ENCODE measurements around the gene OPRL1.
A peak's percentile ranks its signal among the peaks of the same experiment; 100 is the strongest.
"Not testable (repeated sequence)": the region's sequence is repeated elsewhere in the genome, so short reads cannot be mapped to it uniquely, and the experiment has no call there.

The OPRL1 gene

DNA sequence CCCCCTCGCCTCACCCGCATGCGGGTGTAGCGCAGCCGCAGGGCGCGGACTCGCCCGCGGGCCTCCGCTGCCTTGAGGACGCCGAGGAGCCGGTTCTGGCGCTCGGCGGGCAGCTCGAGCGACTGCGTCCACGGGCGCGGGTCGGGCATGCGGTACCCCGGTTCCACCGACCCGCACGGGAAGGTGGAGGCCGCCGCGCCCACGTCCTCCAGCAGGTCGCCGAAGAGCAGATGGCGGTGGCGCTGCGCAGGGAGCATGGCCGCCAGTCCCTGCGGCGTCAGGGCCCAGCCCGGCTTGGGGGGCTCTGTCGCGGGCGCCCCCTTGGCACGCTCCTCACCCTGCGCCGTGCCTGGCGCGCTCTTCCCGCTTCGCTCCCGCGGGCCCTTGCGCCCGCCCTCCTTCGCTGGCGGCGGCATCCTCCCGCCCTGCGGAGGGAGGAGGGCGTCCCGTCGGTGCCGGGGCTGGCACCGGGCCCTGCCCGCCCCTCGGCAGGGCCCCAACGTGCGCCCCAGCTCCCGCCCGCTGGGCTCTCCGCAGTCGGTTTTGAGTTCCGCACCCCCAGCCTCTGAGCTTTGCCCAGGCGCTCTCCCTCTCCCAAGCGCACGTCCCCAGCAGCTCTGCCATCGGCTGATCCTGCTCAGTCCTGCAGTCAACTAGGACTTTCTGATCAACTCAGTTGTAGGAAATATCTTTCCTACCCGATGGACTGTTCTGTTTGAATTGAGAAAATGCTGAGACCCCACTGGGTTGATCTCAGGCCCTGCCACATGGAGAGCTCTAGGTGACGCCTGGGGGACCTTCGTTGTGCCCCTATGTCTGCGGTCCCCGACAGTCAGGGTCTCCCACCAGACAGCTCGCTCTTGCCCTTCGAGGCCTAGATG lies 4.2 kb downstream of the OPRL1 start, which contains the start of gene LKAAEAR1:
TSS of gene LKAAEAR1 (minus strand) at position 595 of the 881 bp plus-strand sequence. CDS start at position 416, 179 bp downstream.
- peaks cover 47% of the 10 kb centered on the region for H3K27me3 ChIP-seq (ENCODE audit: insufficient read depth, low read length)

DNA sequence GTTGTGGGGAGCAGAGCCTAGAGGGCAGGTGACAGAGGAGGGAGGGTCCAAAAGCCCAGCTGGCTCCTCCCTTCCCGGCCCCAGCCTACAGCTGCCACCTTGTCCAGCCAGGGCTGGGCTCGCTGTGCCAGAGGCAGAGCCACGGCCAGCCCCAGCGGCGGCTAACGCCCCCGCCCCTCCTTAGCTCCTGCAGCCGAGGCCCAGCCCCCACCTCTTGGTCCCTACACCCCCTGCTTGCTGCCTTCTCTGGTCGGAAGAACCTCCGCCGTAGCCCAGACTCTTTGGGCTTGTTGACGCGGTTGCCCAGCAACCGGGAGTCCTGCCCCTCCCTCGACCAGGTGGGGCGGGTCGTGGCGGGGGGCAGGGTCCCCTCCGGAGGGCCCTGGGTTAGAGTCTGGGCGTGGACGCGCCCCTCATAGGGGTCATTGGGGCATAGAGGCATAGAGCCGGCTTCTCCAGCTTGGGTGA lies 4.8 kb downstream of the OPRL1 start:
- Histone ChIP-seq H2AFZ (ENCODE audit: low read depth, low read length) (no peak overlapping the region), H3K36me3 (ENCODE audit: insufficient read depth, low read length) (no peaks in the 10 kb centered on the region), H3K27me3 (ENCODE audit: insufficient read depth, low read length) (peaks cover 54% of the 10 kb centered on the region), H3K4me1 (ENCODE audit: insufficient read depth, low read length) (peaks cover 47% of the 10 kb centered on the region), H3K4me3 (ENCODE audit: low read length) (no peak overlapping the region), H3K9me3 (ENCODE audit: low read length) (peaks cover 13% of the 10 kb centered on the region)

More for the DNA sequence above, 4.2 kb downstream of the OPRL1 start, which contains the start of gene LKAAEAR1:
- no peaks in the 10 kb centered on the region for H3K36me3 ChIP-seq (ENCODE audit: insufficient read depth, low read length)
- no peak within 1 kb of the TSS for H2AFZ ChIP-seq (ENCODE audit: low read depth, low read length)
- H3K9me3 ChIP-seq (ENCODE audit: low read length), result peaks cover 13% of the 10 kb centered on the region
- peaks cover 49% of the 10 kb centered on the region for H3K4me1 ChIP-seq (ENCODE audit: insufficient read depth, low read length)
- H3K4me3 ChIP-seq (ENCODE audit: low read length), result peak within 1 kb of the TSS; percentile 36

DNA sequence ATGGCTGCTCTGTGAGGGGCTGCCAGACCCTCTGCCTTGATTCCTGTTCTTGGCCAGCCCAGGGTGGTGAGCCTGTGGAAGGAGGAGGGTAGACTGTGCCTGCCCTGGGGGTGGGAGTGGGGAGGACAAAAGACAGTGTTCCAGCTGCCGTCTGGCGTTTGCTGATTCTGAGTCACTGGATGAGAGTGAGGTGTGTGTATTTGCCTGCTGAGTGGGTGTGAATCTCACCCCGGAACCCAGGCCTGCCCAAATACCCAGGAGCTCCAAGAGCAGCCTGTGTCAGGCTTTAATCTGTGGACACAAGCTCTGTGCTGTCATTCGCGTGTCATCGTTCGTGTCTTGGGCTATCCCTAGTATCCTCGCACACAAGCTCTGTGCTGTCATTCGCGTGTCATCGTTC lies 6.9 kb downstream of the OPRL1 start:
- Histone ChIP-seq H3K4me1 (ENCODE audit: insufficient read depth, low read length) (peaks cover 38% of the 10 kb centered on the region), H3K9me3 (ENCODE audit: low read length) (peaks cover 13% of the 10 kb centered on the region), H3K27me3 (ENCODE audit: insufficient read depth, low read length) (peaks cover 57% of the 10 kb centered on the region), H2AFZ (ENCODE audit: low read depth, low read length) (no peak overlapping the region), H3K4me3 (ENCODE audit: low read length) (no peak overlapping the region), H3K36me3 (ENCODE audit: insufficient read depth, low read length) (no peaks in the 10 kb centered on the region)

DNA sequence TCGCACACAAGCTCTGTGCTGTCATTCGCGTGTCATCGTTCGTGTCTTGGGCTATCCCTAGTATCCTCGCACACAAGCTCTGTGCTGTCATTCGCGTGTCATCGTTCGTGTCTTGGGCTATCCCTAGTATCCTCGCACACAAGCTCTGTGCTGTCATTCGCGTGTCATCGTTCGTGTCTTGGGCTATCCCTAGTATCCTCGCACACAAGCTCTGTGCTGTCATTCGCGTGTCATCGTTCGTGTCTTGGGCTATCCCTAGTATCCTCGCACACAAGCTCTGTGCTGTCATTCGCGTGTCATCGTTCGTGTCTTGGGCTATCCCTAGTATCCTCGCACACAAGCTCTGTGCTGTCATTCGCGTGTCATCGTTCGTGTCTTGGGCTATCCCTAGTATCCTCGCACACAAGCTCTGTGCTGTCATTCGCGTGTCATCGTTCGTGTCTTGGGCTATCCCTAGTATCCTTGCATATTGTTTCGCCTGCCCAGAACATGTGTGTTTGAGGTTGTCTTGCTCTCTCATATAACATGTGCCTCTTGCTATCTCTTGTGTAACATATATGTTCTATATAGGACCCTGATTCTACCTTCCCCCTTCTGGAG lies 7.4 kb downstream of the OPRL1 start:
- Histone ChIP-seq H3K9me3 (ENCODE audit: low read length) (peaks cover 13% of the 10 kb centered on the region), H3K27me3 (ENCODE audit: insufficient read depth, low read length) (peaks cover 57% of the 10 kb centered on the region), H3K4me1 (ENCODE audit: insufficient read depth, low read length) (peaks cover 36% of the 10 kb centered on the region)
- not testable (repeated sequence) for H2AFZ ChIP-seq (ENCODE audit: low read depth, low read length); H3K4me3 ChIP-seq (ENCODE audit: low read length); H3K36me3 ChIP-seq (ENCODE audit: insufficient read depth, low read length)

DNA sequence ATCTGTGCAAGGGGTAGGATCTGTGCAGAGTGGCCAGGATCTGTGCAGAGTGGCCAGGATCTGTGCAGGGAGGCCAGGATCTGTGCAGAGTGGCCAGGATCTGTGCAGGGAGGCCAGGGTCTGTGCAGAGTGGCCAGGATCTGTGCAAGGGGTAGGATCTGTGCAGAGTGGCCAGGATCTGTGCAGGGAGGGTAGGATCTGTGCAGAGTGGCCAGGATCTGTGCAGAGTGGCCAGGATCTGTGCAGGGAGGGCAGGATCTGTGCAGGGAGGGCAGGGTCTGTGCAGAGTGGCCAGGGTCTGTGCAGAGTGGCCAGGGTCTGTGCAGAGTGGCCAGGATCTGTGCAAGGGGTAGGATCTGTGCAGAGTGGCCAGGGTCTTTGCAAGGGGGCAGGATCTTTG lies 8.7 kb downstream of the OPRL1 start:
- peaks cover 51% of the 10 kb centered on the region for H3K27me3 ChIP-seq (ENCODE audit: insufficient read depth, low read length)
- not testable (repeated sequence) for H3K4me3 ChIP-seq (ENCODE audit: low read length)

DNA sequence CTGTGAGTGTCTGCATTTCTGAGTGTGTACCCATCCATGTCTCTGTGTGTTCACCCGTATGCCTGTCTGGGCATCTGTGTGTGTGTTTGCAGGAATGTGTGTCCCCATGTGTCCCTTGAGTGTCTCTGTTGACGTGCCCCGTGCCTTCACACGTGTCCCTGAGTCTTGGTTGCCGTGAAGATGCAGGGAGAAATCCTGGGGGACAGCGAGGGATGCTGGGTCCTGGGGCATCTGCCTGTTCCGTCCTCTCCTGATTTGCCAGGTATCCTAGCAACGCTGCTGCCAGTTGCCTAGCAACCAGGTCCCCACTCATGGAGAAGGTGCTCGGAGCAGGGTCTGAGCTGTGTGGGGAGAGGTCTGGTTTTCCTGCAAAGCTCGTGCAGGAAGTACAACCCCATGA lies 10.3 kb downstream of the OPRL1 start:
- Histone ChIP-seq H3K36me3 (ENCODE audit: insufficient read depth, low read length) (no peaks in the 10 kb centered on the region), H3K27me3 (ENCODE audit: insufficient read depth, low read length) (peaks cover 35% of the 10 kb centered on the region), H3K4me3 (ENCODE audit: low read length) (no peak overlapping the region), H3K4me1 (ENCODE audit: insufficient read depth, low read length) (peaks cover 18% of the 10 kb centered on the region), H2AFZ (ENCODE audit: low read depth, low read length) (no peak overlapping the region), H3K9me3 (ENCODE audit: low read length) (peaks cover 13% of the 10 kb centered on the region)

More for the DNA sequence above, 8.7 kb downstream of the OPRL1 start:
- Histone ChIP-seq H3K9me3 (ENCODE audit: low read length) (peaks cover 13% of the 10 kb centered on the region), H3K4me1 (ENCODE audit: insufficient read depth, low read length) (peaks cover 30% of the 10 kb centered on the region)
- H2AFZ ChIP-seq (ENCODE audit: low read depth, low read length); H3K36me3 ChIP-seq (ENCODE audit: insufficient read depth, low read length): not testable (repeated sequence)

DNA sequence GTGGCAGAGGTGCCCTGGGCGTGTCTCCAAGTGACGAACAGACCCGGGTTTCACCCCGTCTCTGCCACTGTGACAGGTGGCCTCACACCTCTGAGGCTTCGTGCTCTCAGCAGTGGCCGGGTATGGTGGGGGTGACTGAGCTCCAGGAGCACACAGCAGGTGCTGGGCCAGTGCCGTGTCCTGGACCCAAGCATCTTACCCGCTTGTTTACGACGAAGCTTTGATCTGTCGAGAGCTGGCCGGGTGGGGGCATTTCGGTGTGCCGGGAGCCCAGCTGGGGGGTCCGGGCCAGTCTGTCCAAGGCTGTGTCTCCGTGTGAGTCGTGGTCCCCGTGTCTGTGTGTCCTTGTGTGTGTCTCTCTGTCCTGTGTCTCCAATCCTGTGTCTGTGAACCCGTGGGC lies 11.5 kb downstream of the OPRL1 start:
- no peak overlapping the region for H2AFZ ChIP-seq (ENCODE audit: low read depth, low read length)
- no peaks in the 10 kb centered on the region for H3K36me3 ChIP-seq (ENCODE audit: insufficient read depth, low read length)
- no peak overlapping the region for H3K4me3 ChIP-seq (ENCODE audit: low read length)
- H3K4me1 ChIP-seq (ENCODE audit: insufficient read depth, low read length), result peaks cover 18% of the 10 kb centered on the region
- H3K9me3 ChIP-seq (ENCODE audit: low read length), result peaks cover 5% of the 10 kb centered on the region
- H3K27me3 ChIP-seq (ENCODE audit: insufficient read depth, low read length), result peaks cover 23% of the 10 kb centered on the region

DNA sequence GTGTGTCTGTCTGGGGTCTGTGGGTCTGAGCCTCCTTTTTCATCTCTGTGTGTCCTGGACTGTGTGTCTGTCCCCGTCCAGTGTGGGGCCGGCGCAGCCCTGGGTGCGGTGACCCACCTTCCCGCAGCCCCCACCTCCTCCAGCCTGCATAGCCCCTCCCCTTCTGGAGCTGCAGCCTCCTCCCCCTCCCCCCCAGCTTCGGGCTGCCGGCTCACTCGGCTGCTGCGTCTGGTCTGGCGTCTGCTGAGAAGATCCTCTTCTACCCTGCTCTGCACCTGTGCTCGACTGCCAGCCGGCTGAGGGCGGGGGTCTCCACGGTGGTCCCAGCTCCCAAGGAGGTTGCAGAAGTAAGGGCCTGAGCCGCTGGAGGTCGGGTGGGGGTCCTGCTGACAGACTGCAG lies 11.9 kb downstream of the OPRL1 start:
- Histone ChIP-seq H3K4me1 (ENCODE audit: insufficient read depth, low read length) (peaks cover 18% of the 10 kb centered on the region), H2AFZ (ENCODE audit: low read depth, low read length) (no peak overlapping the region), H3K27me3 (ENCODE audit: insufficient read depth, low read length) (peaks cover 20% of the 10 kb centered on the region), H3K9me3 (ENCODE audit: low read length) (peaks cover 3% of the 10 kb centered on the region), H3K4me3 (ENCODE audit: low read length) (no peak overlapping the region), H3K36me3 (ENCODE audit: insufficient read depth, low read length) (no peaks in the 10 kb centered on the region)

DNA sequence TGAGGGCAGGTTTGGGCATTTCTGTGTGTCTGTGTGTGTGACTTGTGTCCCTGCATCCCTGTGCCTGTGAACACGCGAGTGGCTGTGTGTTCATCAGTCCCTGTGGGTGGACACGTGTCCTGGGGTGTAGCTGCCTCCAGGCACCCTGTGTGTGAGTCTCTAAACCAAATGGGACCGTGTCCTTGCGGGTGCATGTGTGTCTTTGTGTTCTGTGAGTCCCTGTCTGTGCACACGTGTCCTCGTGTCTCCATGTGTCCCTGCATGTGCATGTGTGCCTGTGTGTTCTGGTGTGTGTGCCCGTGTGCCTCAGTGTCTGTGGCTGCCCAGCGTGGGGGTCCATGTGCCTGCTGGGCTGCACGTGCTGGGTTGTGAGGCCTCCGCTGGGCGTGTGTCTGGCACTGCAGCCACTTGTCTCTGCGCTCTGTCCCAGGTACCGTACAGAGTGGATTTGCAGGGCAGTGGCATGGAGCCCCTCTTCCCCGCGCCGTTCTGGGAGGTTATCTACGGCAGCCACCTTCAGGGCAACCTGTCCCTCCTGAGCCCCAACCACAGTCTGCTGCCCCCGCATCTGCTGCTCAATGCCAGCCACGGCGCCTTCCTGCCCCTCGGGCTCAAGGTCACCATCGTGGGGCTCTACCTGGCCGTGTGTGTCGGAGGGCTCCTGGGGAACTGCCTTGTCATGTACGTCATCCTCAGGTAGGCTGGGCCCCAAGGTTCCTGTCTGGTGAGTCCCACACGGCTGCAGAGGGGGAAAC lies 12.6 kb downstream of the OPRL1 start:
- no peaks in the 10 kb centered on the region for H3K36me3 ChIP-seq (ENCODE audit: insufficient read depth, low read length)
- peaks cover 18% of the 10 kb centered on the region for H3K27me3 ChIP-seq (ENCODE audit: insufficient read depth, low read length)
- H3K4me3 ChIP-seq (ENCODE audit: low read length), result no peak overlapping the region
- H2AFZ ChIP-seq (ENCODE audit: low read depth, low read length), result no peak overlapping the region
- H3K4me1 ChIP-seq (ENCODE audit: insufficient read depth, low read length), result peaks cover 18% of the 10 kb centered on the region
- H3K9me3 ChIP-seq (ENCODE audit: low read length), result peaks cover 2% of the 10 kb centered on the region

DNA sequence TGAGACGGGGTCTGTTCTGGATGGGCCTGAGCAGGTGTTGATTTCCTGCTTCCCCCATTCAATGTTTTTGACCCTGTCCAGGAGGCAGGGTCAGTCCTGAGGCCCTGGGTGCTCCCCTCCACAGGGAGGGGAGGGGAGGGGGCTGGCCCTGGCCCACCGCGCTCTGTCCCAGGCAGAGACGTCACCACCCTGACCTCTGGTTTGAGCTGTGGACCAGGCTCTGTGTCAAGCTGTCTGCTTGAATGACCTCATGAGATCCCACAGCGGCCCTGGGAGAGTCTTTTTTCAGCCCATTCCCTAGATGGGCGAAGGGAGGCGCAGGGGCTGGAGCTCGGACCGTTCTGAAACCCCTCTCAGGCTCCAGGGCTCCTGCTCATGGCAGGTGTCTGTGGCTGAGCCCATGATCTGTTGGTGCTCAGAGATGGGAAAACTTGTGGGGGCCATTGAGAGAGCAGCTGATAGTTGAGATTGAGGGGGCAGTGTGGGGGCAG lies 13.2 kb downstream of the OPRL1 start:
- Histone ChIP-seq H3K27me3 (ENCODE audit: insufficient read depth, low read length) (peaks cover 18% of the 10 kb centered on the region), H2AFZ (ENCODE audit: low read depth, low read length) (no peak overlapping the region), H3K9me3 (ENCODE audit: low read length) (no peaks in the 10 kb centered on the region), H3K4me3 (ENCODE audit: low read length) (no peak overlapping the region), H3K4me1 (ENCODE audit: insufficient read depth, low read length) (peaks cover 18% of the 10 kb centered on the region), H3K36me3 (ENCODE audit: insufficient read depth, low read length) (no peaks in the 10 kb centered on the region)

DNA sequence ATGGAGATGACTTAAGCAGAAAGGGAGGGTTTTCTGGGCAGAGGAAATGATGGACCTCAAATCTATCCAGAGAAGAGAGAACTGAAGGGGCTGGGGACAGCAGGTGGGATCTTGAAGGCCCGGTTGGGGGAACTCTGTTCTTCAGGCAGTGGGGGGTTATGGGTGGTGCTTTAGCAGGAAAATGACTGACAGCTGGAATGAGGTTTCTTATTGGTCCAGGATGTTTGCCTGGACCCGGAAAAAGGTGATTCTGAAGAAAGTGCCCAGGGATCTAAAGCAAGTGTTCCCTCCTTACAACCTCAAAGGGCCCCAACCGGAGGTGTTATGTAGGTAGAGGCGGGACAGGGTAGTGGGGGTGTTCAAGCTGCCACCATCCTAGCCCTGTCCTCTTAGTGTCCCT lies 15.6 kb downstream of the OPRL1 start:
- Histone ChIP-seq H3K4me3 (ENCODE audit: low read length) (no peak overlapping the region), H3K4me1 (ENCODE audit: insufficient read depth, low read length) (peaks cover 14% of the 10 kb centered on the region), H3K9me3 (ENCODE audit: low read length) (no peaks in the 10 kb centered on the region), H3K36me3 (ENCODE audit: insufficient read depth, low read length) (no peaks in the 10 kb centered on the region), H2AFZ (ENCODE audit: low read depth, low read length) (no peak overlapping the region), H3K27me3 (ENCODE audit: insufficient read depth, low read length) (peaks cover 9% of the 10 kb centered on the region)

DNA sequence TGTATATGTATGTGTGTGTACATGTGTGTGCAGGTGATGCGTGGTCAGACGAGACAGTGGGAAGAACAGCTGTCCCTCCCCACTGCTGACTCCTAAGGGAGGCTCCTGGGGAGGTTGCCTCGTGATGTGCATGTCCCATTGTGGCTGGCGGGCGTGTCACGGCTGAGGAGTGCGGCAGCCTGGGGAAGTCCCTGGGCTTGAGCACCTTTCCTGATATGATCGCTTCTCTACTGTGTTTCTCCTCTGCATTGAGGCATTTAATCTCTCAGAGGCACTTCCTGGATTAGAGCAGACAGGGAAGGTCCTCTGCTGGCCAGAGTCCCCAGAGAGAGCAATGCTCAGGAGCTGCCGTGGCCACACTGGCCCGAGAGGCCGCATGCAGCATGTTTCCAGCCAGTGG lies 16.0 kb downstream of the OPRL1 start:
- no peaks in the 10 kb centered on the region for H3K9me3 ChIP-seq (ENCODE audit: low read length)
- no peaks in the 10 kb centered on the region for H3K36me3 ChIP-seq (ENCODE audit: insufficient read depth, low read length)
- no peak overlapping the region for H3K4me3 ChIP-seq (ENCODE audit: low read length)
- H3K4me1 ChIP-seq (ENCODE audit: insufficient read depth, low read length), result peaks cover 14% of the 10 kb centered on the region
- H3K27me3 ChIP-seq (ENCODE audit: insufficient read depth, low read length), result peaks cover 14% of the 10 kb centered on the region
- H2AFZ ChIP-seq (ENCODE audit: low read depth, low read length), result no peak overlapping the region

DNA sequence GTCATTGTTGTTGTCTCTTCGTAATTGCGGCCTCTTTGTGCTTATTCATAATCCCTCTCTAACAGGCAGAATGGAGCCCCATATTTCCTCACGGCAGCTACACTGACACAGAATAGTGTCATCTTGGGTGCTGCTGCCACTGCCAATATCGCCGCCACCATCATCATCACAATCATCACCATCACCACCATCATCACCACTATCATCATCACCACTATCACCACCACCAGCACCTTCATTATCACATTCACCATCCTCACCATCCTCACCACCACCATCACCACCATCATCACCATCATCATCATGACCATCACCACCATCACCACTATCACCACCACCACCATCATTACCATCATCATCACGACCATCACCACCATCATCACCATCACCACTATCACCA lies 16.7 kb downstream of the OPRL1 start:
- Histone ChIP-seq H3K36me3 (ENCODE audit: insufficient read depth, low read length) (no peaks in the 10 kb centered on the region), H3K27me3 (ENCODE audit: insufficient read depth, low read length) (peaks cover 20% of the 10 kb centered on the region), H3K9me3 (ENCODE audit: low read length) (no peaks in the 10 kb centered on the region), H3K4me1 (ENCODE audit: insufficient read depth, low read length) (peaks cover 10% of the 10 kb centered on the region), H2AFZ (ENCODE audit: low read depth, low read length) (no peak overlapping the region), H3K4me3 (ENCODE audit: low read length) (no peak overlapping the region)
